Tibial nerve (tissue), 4 donors: ENCODE measurements around the gene ZMYND11. TPM values are rescaled to one million over a fixed set of nuclear protein-coding genes. Genes with fewer than 3 reads are reported as not detected.

Experiments used
- DNase-seq, 2 donors: peaks; one replicate each; pipeline ENCODE4 v3.0.0-alpha.2; 2019; ENCODE audit warnings: low spot score in 2 of 2
- H3K27ac ChIP-seq, 4 donors: fragments of 200-600 bp; sonication (generic) in 3 of 4; one replicate each; pipeline ENCODE4 v1.5.1; 2017 to 2019; ENCODE audit warnings: mild to moderate bottlenecking in 1 of 4
- H3K27me3 ChIP-seq, 2 donors: fragments of 200-600 bp; sonication (generic) in 1 of 2; one replicate each; pipeline versions ENCODE4 v1.5.1 to v1.6.0; 2017 to 2019
- H3K36me3 ChIP-seq, 3 donors: fragments of 200-600 bp; sonication (generic); one replicate each; pipeline ENCODE4 v1.5.1; 2018 to 2019
- H3K4me1 ChIP-seq, 4 donors: fragments of 200-600 bp; sonication (generic) in 3 of 4; one replicate each; pipeline ENCODE4 v1.5.1; 2017 to 2019
- H3K4me3 ChIP-seq, 4 donors: fragments of 200-600 bp; sonication (generic) in 3 of 4; one replicate each; pipeline ENCODE4 v1.5.1; 2017 to 2019; ENCODE audit warnings: mild to moderate bottlenecking in 1 of 4, moderate library complexity in 1 of 4
- H3K9me3 ChIP-seq, 4 donors: fragments of 200-600 bp; sonication (generic) in 3 of 4; one replicate each; pipeline ENCODE4 v1.5.1; 2017 to 2019
- EP300 ChIP-seq, 2 donors: sonication (generic); formaldehyde crosslinking; IDR thresholded peaks; one replicate each; pipeline ENCODE4 v1.6.1; 2017; ENCODE audit warnings: antibody characterized with exemption in 2 of 2, mild to moderate bottlenecking in 1 of 2
- POLR2A ChIP-seq, 2 donors: fragments of 450-650 bp; IDR thresholded peaks; one replicate each; pipeline ENCODE4 v1.6.1; 2017; ENCODE audit warnings: antibody characterized with exemption in 2 of 2, mild to moderate bottlenecking in 2 of 2, moderate library complexity in 2 of 2
- WGBS, 2 donors: methylation state at CpG; one replicate each; pipeline ENCODE4 v1.1.5; 2018; 5-methylcytosine and 5-hydroxymethylcytosine counted together
- total RNA-seq, 4 donors: library from RNA; depleted of rRNA; stranded (reverse); fragments of >200 nt; gene quantifications; one replicate each; pipeline ENCODE4 v1.1.0, GENCODE V29; 2016
- TF ChIP-seq, protein P1 (sequence below), 5 experiments: fragments of 200-600 bp in 3 of 5; fragments of 450-650 bp in 2 of 5; sonication (generic) in 3 of 5; IDR thresholded peaks; one replicate each; pipeline ENCODE4 v1.5.1; 2016 to 2019; ENCODE audit warnings: antibody characterized with exemption in 5 of 5, mild to moderate bottlenecking in 3 of 5, moderate library complexity in 2 of 5

Gene ZMYND11
- total RNA-seq, 4 donors from 2014 or later, result 66.3 to 80.2 (median 69.2) TPM

DNA sequence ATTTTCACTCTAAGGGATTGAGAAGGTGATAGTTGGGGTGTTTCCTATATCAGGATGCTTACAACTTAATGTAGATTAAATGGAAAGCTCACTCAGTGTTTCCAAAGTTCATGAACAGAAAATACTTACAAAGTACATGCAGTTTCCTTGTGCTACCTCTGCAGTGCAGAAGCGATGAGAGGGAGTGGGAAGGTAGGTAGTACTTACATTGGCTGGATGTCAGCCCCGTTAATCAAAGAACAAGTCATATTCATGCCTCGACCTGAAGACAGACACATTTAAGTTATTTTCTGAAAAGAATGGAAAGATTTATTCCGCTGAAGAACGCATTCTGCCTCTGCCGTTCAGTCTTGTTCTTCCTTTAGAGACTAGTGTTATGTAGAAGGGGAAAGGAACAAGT lies 93.1 kb downstream of the ZMYND11 start:
- Histone ChIP-seq H3K27ac (no peak overlapping the region), H3K27me3 (no peaks in the 10 kb centered on the region), H3K36me3 (no peaks in the 10 kb centered on the region), H3K4me3 (no peak overlapping the region), H3K9me3 (no peaks in the 10 kb centered on the region), H3K4me1 (no peaks in the 10 kb centered on the region)
- no peak for DNase-seq
- TF ChIP-seq, protein P1, sequence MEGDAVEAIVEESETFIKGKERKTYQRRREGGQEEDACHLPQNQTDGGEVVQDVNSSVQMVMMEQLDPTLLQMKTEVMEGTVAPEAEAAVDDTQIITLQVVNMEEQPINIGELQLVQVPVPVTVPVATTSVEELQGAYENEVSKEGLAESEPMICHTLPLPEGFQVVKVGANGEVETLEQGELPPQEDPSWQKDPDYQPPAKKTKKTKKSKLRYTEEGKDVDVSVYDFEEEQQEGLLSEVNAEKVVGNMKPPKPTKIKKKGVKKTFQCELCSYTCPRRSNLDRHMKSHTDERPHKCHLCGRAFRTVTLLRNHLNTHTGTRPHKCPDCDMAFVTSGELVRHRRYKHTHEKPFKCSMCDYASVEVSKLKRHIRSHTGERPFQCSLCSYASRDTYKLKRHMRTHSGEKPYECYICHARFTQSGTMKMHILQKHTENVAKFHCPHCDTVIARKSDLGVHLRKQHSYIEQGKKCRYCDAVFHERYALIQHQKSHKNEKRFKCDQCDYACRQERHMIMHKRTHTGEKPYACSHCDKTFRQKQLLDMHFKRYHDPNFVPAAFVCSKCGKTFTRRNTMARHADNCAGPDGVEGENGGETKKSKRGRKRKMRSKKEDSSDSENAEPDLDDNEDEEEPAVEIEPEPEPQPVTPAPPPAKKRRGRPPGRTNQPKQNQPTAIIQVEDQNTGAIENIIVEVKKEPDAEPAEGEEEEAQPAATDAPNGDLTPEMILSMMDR (IDR thresholded peaks at IDR 0.05), result no peak
- TF ChIP-seq POLR2A (IDR thresholded peaks at IDR 0.05) (no peak), EP300 (IDR thresholded peaks at IDR 0.05) (no peak)
- 81 to 82% methylated on average over 6 of the region's 6 CpGs for WGBS, 2 donors

DNA sequence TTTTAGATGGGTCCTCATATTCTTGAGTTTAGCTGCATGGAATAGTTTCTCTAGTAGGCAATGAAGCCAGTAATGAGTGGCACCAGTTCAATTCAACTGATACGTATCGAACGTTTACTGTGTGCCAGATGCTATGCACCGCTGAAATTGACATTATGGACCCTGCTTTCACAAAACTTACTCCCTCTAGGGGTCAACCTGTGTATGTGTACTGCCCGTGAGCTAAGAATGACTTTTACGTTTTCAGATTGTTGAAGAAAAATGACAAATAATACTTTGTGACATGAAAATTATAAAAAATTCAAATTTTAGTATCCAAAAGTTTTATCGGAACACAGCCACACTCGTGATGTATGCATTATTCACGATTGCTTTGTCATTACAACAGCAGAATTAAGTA lies 95.5 kb downstream of the ZMYND11 start:
- Histone ChIP-seq H3K4me3 (no peak overlapping the region), H3K27me3 (no peaks in the 10 kb centered on the region), H3K9me3 (no peaks in the 10 kb centered on the region), H3K27ac (no peak overlapping the region), H3K36me3 (no peaks in the 10 kb centered on the region), H3K4me1 (no peaks in the 10 kb centered on the region)
- WGBS, 2 donors, result 86 to 87% methylated on average over 9 of the region's 9 CpGs
- DNase-seq, result no peak
- no peak for TF ChIP-seq POLR2A (IDR thresholded peaks at IDR 0.05)
- TF ChIP-seq, protein P1 (IDR thresholded peaks at IDR 0.05), result peak in 2 of 5 experiments; percentile 11 to 21

DNA sequence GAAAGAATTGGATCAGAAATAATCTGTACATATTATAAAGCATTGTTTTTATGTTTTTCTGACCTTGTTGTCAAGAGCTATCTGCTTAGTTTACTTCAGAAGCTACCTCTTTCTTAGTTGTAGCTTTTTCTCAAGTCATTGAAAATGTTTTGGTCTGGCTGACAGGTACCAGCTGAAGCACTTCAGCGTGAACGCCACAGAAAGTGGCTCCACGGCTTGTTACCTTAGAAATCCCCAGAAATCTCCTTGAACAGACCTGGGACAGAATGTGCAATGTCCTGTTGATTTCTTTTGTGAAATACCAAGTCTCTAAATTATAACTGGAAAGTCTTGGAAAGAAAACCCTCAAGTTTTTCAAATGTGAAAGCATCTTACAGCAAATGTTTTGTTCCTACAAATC lies 96.8 kb downstream of the ZMYND11 start:
- 94 to 96% methylated on average over 3 of the region's 3 CpGs for WGBS, 2 donors
- Histone ChIP-seq H3K27ac (no peak overlapping the region), H3K9me3 (no peaks in the 10 kb centered on the region), H3K36me3 (peaks cover 0 to 4% (median 0%) of the 10 kb centered on the region in 3 donors), H3K4me3 (no peak overlapping the region), H3K27me3 (no peaks in the 10 kb centered on the region), H3K4me1 (no peaks in the 10 kb centered on the region)
- TF ChIP-seq, protein P1 (IDR thresholded peaks at IDR 0.05), result no peak
- DNase-seq, result no peak

DNA sequence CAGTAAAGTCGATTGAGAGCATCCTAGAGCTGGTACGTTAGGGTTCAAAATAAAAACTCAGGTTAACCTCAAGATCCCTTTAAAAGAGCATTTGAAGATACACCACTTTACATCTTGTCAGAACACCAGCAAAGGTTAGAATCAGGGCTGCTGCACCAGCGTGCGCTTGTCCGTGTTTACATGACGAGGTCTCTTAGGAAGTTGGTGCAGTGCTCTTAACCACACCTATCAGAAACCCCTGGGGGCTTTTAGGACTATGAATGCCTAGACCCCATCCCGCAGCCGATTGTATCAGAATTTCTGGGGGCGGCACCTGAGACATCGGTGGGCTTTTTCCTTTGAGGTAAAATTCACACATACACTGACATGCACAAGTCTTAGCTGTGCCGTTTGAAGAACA lies 97.6 kb downstream of the ZMYND11 start:
- 80 to 89% methylated on average over 11 of the region's 11 CpGs for WGBS, 2 donors
- TF ChIP-seq POLR2A (IDR thresholded peaks at IDR 0.05) (no peak), EP300 (IDR thresholded peaks at IDR 0.05) (no peak)
- TF ChIP-seq, protein P1 (IDR thresholded peaks at IDR 0.05), result no peak

DNA sequence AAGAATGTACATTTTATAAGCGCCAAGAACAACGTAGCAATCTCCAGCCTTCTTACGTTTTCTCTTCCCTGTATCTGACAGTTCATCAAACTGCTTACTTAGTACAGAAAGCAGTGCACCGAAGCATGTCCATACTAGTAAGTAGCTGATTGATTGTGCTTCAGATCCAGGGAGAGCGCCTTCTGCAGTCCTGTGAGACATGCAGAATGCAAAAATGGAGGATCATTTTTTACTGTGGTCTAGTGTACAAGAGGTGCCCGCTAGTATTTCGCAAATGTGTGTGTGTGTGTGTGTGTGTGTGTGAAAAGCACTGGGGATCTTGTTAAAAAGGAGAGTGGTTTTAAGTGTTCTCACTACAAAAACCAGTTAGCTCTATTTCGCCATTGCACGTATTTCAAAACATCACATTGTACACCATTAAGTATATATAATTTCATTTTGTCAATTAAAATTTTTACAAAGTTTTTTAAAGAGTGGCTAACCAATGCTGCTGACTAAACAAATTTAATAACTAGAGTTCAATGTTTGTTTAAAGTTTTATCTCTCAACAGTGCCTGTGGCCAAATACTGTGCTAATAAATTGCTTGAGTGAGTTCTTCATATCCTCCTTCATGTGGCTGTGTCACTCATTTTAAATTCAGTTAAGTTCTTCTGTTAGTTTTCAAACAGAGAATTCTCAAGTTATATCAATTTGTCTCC lies 99.6 kb downstream of the ZMYND11 start:
- 86 to 90% methylated on average over 9 of the region's 9 CpGs for WGBS, 2 donors
- DNase-seq, result no peak

More for the DNA sequence above, 97.6 kb downstream of the ZMYND11 start:
- Histone ChIP-seq H3K4me3 (no peak overlapping the region), H3K4me1 (no peaks in the 10 kb centered on the region), H3K27ac (no peak overlapping the region), H3K9me3 (no peaks in the 10 kb centered on the region), H3K27me3 (no peaks in the 10 kb centered on the region), H3K36me3 (peaks cover 0 to 12% (median 0%) of the 10 kb centered on the region in 3 donors)
- DNase-seq, result no peak

More for the DNA sequence above, 99.6 kb downstream of the ZMYND11 start:
- Histone ChIP-seq H3K4me3 (no peak overlapping the region), H3K27me3 (no peaks in the 10 kb centered on the region), H3K4me1 (no peaks in the 10 kb centered on the region), H3K27ac (no peak overlapping the region), H3K36me3 (peaks cover 0 to 31% (median 0%) of the 10 kb centered on the region in 3 donors), H3K9me3 (no peaks in the 10 kb centered on the region)
- TF ChIP-seq EP300 (IDR thresholded peaks at IDR 0.05) (no peak), POLR2A (IDR thresholded peaks at IDR 0.05) (no peak)
- TF ChIP-seq, protein P1 (IDR thresholded peaks at IDR 0.05), result no peak
